Measurements from ENCODE around the gene GSTM1.
"Not testable (repeated sequence)": the region's sequence is repeated elsewhere in the genome, so short reads cannot be mapped to it uniquely, and the experiment has no call there.

Gene GSTM1

GRCh38 chr1:109660691-109661026 is 27.0 kb upstream of the GSTM1 start:
- not testable (repeated sequence) for FAIRE-seq

- no peak for FAIRE-seq
Measured at GRCh38 chr1:109661391-109661790, 26.2 kb upstream of the GSTM1 start.

DNA sequence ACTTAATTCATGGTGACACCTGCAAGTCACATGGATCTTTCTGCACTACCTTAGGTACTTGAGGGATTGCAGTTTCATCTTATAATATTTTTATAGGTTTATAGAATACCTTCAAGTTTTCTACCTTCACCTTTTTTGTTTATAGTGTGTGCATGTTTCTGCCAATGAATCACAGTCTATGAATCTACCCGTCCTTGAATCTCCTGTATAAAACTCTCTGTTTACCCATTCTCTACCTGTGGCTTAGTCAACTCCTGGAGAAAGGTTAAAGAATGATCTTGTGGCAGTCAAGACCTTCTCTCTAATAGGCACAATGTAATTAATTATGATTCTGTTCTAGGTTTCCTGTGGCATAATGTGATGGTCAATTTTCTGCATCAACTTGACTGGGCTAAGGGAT is 22.9 kb upstream of the GSTM1 start:
- FAIRE-seq, result no peak

DNA sequence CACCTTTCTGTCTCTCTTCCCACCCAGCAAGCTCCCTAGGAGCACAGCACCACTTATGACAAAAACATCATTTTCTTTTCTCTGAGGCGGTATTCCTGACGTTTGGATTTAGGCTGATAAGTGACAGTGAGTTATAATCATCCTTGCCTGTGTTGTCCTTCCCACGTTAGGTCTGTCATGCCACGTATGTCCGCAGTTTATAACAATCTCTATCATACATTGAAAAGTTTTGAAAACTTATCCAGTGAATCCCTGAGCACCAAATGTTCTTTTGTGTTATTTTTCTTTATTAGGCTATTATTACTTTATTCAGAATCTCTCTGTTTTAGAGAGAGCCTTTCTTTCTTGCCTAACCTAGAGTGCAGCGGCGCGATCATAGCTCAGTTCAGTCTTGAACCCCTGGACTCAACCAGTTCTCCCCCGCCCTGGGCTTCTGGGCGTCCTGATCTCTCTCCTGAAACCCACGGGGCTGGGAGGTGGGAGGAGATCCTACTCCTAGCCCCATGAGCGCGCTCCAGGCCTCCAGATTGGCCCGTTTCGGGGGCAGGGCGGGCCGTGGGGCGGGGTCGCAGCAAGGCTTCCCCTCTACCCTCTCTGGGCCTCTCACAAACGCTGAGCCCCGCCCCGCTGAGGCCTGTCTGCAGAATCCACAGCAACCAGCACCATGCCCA is 20.0 kb upstream of the GSTM1 start, which contains the start of gene GSTM2:
Gene GSTM2, plus strand, starts transcription at position 606 of the 671 bp plus-strand sequence. Its CDS starts 59 bp downstream, at position 665.
- no peak for FAIRE-seq

DNA sequence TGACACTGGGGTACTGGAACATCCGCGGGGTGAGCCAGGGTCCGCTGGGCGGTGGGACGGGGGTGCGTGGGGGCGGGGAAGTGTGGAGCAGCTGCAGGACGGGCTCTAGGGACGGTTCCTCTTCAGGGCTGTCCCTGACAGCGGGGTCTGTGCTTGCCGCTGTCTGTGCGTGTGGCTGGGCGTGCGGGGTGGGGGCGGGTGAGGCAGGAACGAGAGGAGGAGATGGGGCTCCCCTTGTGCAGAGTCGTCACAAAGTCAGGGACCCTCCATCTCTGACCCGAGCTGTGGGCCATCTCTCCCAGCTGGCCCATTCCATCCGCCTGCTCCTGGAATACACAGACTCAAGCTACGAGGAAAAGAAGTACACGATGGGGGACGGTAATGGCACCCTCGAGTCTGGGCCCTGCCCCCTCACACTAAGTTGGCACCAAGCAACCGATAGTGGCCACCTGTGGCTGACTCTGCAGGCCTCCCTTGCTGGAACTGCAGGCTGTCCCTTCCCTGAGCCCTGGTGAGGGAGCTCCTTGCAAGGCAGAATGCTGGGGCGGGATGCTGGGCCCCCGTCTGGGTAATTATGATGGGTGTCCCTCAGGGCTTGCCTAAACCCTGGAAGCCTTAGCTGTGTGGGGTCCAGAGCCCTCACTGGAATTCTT is 19.4 kb upstream of the GSTM1 start:
- no peak for FAIRE-seq

DNA sequence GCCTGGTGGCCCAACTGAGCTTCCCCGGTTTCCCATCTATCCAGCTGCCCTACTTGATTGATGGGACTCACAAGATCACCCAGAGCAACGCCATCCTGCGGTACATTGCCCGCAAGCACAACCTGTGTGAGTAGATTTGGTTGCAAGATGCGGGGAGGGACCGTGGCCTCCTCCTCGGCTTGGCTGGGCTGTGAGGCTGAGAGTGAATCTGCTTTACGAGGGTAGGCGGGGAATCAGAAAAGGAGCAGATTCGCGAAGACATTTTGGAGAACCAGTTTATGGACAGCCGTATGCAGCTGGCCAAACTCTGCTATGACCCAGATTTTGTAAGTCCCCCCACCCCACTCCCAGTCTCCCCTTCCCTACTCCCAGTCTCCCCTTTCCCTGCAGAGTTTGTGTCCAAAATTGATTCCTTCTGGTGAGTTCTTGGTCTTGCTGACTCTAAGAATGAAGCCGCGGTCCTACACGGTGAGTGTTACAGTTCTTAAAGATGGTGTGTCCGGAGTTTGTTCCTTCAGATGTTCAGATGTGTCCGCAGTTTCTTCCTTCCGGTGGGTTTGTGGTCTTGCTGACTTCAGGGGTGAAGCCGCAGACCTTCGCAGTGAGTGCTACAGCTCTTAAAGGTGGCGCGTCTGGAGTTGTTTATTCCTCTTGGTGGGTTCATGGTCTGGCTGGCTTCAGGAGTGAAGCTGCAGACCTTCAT is 18.2 kb upstream of the GSTM1 start:
- no peak for FAIRE-seq

DNA sequence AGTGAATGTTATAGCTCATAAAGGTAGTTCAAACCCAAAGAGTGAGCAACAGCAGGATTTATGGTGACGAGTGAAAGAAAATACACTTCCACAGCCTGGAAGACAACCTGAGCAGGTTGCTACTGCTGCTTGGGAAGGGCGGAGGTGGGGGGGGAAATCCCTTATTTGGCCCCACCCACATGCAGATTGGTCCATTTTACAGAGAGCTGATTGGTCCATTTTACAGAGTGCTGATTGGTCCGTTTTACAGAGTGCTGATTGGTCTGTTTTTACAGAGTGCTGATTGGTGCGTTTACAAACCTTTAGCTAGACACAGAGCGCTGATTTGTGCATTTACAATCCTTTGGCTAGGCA is 17.7 kb upstream of the GSTM1 start:
- FAIRE-seq, result not testable (repeated sequence)

- no peak for FAIRE-seq
Measured at GRCh38 chr1:109671067-109671466, 16.6 kb upstream of the GSTM1 start.

DNA sequence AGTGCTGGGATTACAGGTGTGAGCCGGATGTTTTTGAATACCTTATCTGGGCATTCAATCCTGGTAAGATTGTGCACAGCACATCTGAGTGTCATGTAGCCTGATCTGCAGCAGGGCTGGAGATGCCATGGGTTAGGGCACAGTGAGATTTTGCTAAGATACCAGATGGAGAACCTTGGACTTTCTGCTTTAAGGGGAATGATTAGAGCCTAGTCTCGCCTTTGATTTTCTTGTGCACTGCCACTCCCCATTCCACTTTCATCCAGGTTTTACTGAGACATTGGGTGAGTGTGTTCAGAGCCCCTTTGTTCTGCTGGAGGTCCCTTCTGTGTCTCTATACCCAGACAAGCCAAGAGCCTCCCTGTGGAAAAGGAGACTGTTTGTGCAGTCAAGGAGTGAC is 13.8 kb upstream of the GSTM1 start:
- FAIRE-seq, result not testable (repeated sequence)

- FAIRE-seq, result not testable (repeated sequence)
Measured at GRCh38 chr1:109676683-109677381, 10.8 kb upstream of the GSTM1 start.

GRCh38 chr1:109677459-109677858 is 10.2 kb upstream of the GSTM1 start:
- no peak for FAIRE-seq

- FAIRE-seq, result not testable (repeated sequence)
Measured at GRCh38 chr1:109678637-109679036, 9.0 kb upstream of the GSTM1 start.

- FAIRE-seq, result not testable (repeated sequence)
Measured at GRCh38 chr1:109684777-109685176, 2.8 kb upstream of the GSTM1 start.

- FAIRE-seq, result not testable (repeated sequence)
Measured at GRCh38 chr1:109685399-109685798, 2.2 kb upstream of the GSTM1 start.

DNA sequence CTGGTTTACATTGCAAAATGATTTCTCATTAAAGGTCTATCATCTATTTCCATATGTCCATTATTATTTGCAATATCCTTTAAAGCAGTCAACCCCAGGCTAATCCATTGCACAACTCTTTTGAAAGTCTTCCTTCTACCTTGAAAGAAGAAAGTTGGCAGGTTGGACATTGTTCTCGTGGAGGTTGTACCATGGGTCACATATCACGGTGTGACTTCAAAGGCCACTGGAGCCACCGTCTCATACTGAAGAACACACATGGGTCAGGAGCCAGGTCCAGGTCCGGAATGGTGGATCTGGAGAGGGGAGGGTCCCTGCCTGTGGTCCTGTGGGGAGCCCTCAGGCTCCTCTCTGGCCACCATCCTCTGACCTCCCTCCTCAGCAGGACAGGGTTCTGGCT is 1.7 kb upstream of the GSTM1 start:
- FAIRE-seq, result not testable (repeated sequence)

DNA sequence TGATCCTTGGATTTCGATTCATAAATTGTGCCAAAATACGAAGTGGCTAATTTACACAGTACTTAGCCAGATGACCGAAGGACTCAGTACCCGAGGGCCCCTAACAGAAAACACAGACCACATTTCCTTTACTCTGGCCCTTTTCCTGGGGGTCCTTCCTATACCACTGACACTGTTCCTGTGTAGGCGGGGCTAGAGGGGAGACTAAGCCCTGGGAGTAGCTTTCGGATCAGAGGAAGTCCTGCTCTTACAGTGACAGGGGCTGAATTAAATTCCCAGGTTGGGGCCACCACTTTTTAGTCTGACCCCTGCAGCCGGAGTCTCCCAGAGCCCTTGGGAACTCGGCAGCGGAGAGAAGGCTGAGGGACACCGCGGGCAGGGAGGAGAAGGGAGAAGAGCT is 508 bp upstream of the GSTM1 start:
- not testable (repeated sequence) for FAIRE-seq

DNA sequence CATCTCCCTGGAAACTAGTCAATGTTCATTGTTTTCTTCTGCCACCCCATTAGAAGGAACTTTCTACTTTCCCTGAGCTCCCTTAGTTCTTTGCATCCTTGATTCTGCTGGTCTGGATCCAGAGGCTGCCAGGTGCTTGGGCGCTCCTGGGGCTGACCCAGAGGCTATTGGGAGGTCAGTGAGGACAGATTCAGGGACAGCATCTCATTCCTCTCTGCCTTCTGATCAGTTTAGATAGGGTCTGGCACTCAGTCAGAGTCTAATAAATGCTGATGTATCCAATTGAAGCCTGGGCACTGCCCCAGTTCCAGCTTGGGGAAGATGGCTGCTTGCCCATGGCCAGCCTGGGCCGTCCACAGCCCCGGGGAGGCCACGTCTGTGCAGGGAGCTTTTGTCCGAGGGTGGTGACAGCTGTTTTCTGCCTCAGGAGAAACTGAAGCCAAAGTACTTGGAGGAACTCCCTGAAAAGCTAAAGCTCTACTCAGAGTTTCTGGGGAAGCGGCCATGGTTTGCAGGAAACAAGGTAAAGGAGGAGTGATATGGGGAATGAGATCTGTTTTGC is 2.3 kb downstream of the GSTM1 start:
- no peak for FAIRE-seq

- FAIRE-seq, result no peak
Measured at GRCh38 chr1:109691759-109692158, 4.1 kb downstream of the GSTM1 start.

- FAIRE-seq, result not testable (repeated sequence)
Measured at GRCh38 chr1:109694400-109694799, 6.8 kb downstream of the GSTM1 start.

- FAIRE-seq, result not testable (repeated sequence)
Measured at GRCh38 chr1:109695138-109695537, 7.5 kb downstream of the GSTM1 start.

DNA sequence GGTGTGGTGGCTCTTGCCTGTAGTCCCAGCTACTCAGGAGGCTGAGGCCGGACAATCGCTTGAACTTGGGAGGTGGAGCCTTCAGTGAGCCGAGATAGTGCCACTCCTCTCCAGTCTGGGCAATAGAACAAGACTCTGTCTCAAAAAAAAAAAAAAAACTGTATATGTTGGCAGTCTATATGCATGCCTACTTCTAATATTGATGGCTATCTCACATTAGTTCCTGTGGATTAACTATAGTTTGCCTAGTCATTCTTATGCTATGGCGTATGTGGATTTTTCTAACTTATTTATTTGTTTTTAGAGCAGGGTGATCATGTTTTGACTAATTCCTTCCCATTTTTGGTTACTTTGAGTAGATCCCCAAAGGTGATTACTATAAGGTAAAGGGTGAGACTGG is 9.4 kb downstream of the GSTM1 start:
- FAIRE-seq, result no peak

- FAIRE-seq, result not testable (repeated sequence)
Measured at GRCh38 chr1:109697861-109698260, 10.2 kb downstream of the GSTM1 start.

DNA sequence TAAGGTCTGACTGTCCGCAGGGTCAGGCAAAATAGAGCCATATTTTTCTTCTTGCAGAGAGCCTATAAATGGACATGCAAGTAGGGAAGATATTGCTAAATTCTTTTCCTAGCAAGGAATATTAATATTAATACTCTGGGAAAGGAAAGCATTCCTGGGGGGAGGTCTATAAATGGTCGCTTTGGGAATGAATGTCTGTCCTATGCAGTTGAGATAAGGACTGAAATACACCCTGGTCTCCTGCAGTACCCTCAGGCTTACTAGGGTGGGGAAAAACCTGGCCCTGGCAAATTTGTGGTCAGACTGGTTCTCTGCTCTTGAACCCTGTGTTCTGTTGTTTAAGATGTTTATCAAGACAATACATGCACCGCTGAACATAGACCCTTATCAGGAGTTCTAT is 15.3 kb downstream of the GSTM1 start:
- FAIRE-seq, result not testable (repeated sequence)

All from colon (tissue), 2 donors.